Measurements from ENCODE around the gene AVPR1B.
"Not testable (repeated sequence)": the region's sequence is repeated elsewhere in the genome, so short reads cannot be mapped to it uniquely, and the experiment has no call there.

Gene AVPR1B

DNA sequence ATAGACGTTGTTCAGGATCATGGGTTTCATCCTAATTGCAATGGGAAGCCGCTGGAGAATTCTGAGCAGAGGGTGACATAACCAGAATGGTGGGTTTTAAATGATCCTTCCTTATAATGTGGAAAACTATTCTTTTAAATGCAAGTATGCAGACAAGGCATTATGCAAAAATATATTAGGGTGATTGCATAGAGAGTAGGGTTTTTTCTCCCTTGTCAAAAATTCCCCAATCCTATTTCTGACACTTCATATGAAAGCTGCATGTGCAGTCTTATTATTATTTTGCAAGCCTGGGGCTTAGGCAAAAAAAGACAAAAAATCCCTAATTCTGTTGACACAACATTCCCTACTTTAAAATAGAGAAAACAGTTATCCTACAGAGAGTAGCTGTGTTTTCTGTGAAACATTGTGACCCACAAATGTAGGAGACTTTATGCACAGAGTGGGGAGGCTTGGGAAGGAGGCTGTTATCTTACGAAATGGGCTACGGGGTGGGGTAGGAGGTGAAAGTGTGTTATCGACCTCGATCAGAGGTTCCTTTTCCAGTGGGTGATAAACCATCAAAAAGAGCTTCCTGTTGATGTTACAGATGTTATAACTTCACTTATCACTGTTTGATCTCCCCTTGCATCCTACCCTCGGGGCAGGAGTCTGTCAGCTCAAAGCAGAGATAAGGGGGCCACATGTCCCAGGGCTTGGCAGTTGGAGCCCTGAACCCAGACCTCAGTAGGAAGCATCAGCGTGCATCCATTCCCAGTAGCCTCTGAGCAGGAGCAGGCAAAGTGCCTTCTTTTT is 37.0 kb downstream of the AVPR1B start:
- peak in 1 of 2 donors; percentile 58 for DNase-seq

- DNase-seq = no peak
Observed at GRCh38 chr1:206079135-206079534, 38.1 kb downstream of the AVPR1B start.

DNA sequence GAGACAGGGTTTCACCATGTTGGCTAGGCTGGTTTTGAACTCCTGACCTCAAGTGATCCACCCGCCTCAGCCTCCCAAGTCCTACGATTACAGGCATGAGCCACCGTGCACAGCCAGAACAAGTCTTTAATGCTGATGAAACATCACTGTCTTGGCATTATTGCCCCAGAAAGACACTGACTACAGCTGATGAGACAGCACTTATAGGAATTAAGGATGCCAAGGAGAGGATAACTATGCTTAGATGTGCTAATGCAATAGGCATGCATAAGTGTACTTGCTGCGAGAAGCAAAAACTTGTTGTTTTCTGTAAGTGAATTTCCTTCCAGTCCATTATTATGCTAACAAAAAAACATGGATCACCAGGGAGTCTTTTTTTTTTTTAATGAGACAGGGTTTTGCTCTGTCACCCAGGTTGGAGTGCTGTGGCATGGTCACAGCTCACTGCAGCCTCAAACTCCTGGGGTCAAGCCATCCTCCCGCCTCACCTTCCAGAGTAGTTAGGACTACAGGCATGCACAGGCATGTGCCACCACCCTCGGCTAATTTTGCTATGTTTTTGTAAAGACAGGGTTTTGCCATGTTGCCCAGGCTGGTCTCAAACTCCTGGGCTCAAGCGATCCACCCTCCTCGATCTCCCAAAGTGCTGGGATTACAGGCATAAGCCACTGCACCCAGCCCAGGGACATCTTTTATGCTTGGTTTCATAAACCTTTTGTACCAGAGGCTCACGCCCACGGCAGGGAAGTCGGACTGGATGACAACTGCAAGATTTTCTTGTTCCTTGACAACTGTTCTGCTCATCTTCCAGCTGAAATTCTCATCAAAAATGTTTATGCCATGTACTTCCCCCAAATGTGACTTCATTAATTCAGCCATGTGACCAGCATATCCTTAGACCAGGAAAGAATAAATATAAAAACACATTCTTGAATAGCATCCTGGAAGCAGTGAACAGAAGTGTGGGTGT is 41.1 kb downstream of the AVPR1B start:
- DNase-seq = no peak

DNA sequence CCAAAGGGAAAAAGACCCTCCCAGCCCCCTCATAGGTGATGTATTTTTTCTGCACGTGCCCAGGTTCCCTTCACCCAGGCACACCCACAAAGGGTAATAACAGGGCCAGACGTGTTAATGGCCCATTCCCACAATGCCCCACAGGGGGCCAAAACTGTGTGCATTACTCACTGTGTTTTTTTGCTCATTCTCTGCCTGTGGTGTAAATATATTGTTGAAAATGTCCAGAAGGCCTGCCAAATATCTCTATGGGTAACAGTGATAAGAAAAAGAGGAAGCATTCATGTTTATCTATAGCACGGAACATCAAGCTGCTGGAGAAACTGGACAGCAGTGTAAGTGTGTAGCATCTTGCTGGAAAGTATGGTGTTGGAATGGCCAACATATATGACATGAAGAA is 42.3 kb downstream of the AVPR1B start:
- DNase-seq = peak in 1 of 2 donors; percentile 53

GRCh38 chr1:206070627-206071304 is 46.4 kb downstream of the AVPR1B start:
- DNase-seq = no peak

GRCh38 chr1:206068314-206068713 is 48.9 kb downstream of the AVPR1B start:
- no peak for DNase-seq

- no peak for DNase-seq
Observed at GRCh38 chr1:206067486-206068227, 49.5 kb downstream of the AVPR1B start.

DNA sequence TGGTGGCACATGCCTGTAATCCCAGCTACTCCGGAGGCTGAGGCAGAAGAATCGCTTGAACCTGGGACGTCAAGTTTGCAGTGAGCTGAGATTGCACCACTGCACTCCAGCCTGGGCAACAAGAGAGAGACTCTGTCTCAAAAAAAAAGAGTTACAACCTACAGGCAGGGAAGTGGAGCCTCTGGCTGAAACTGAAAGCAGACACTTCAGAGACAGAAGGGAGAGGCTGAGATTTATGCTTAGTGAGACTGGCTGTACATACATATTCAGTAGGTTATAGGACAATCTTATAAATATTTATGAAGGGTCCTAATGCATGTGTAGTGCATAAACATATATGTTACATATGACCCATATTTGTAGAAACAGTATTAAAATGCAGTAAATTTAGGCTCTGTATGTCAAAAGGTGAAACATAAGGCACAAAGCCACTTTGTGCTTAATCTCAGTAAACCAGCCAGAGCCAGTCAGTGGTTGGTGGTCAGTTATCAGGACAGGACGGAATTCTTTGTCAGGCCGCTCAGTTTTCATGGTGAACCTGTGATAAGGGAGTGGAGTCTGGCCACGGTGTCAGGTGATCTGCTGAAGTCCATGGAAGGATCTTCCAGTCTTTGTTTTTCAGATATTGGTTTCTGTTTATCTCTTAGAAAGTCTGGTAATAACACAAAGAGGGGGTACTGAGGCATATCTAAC is 50.6 kb downstream of the AVPR1B start:
- DNase-seq = peak in 1 of 2 donors; percentile 39

GRCh38 chr1:206065547-206066145 is 51.5 kb downstream of the AVPR1B start:
- no peak for DNase-seq

- DNase-seq = not testable (repeated sequence)
Observed at GRCh38 chr1:206064501-206064900, 52.7 kb downstream of the AVPR1B start.

DNA sequence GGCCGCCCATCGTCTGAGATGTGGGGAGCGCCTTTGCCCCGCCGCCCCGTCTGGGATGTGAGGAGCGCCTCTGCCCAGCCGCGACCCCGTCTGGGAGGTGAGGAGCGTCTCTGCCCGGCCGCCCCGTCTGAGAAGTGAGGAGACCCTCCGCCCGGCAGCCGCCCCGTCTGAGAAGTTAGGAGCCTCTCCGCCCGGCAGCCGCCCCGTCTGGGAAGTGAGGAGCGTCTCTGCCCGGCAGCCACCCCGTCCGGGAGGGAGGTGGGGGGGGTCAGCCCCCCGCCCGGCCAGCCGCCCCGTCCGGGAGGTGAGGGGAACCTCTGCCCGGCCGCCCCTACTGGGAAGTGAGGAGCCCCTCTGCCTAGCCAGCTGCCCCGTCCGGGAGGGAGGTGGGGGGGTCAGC is 53.2 kb downstream of the AVPR1B start:
- DNase-seq = not testable (repeated sequence)

DNA sequence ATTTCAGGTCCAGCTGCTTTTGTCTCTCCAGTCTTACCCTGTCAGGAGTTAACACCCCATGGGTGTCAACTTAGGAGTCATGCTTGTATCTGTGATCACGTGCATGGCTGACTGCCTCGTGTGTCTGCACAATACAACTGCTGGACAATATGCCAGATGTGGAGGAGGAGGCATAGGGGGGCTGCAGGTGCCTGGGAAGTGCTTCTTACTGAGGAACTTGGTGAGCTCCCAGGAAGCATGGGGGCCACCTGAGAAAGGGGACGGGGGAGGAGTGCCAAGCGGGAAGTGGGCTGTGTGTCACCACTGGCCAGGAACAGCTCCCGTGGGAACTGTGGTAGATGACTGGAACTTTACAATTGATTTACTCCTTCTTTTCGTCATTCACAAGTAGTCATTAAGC is 54.7 kb downstream of the AVPR1B start:
- DNase-seq = no peak

DNA sequence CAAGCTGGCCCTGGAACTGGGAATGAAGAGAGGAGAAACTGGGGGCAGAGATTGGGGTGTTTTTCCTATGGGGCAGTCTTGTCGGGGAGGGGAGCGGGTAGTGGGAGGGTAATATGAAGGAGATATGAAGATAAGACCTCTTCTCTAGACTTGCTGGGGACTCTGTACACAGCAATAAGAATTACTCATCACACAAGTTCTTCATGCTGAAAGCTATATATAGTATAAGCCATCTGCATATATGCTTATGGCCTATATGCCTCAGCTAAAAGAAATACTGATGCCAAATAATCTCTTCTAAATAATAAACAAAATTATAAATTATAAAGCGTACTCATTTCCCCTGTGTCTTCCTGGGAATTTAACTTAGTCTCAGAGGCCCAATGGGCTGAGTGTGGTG is 56.3 kb downstream of the AVPR1B start:
- DNase-seq = no peak
